B cell (primary cell): Measurements from ENCODE around the gene CRYBG3.

ENCODE experiments used
- EZH2 ChIP-seq: IDR thresholded peaks from 2 replicates; pipeline ENCODE4 v1.6.1; 2012; ENCODE audit warnings: borderline replicate concordance, low read depth, mild to moderate bottlenecking, moderate library complexity, low read length; ENCODE audit not compliant: insufficient read depth, poor library complexity, severe bottlenecking
- TF ChIP-seq, protein P1 (sequence below): fragments of 200-600 bp; IDR thresholded peaks from one replicate; pipeline ENCODE4 v1.8.0; 2022; ENCODE audit warnings: antibody characterized with exemption, mild to moderate bottlenecking

DNA sequence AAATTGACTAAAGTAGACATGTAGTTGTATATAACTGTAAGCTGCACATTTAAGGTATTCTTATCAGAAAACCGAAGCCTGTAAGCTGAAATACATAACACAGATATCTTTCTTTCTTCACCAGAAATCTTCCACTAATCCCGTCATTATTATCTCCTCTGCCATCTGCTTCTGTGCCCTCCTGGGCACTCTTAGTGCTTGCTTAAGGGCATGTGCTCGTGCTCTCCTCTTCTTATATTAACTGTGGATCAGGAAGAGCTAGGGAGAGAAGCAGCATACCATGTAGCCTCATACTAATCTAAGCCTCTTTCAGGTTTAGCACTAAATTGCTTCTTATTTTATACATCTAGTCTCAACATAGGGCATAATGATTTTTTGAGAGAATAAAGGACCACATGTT is 89.6 kb downstream of the CRYBG3 start:
- TF ChIP-seq, protein P1, sequence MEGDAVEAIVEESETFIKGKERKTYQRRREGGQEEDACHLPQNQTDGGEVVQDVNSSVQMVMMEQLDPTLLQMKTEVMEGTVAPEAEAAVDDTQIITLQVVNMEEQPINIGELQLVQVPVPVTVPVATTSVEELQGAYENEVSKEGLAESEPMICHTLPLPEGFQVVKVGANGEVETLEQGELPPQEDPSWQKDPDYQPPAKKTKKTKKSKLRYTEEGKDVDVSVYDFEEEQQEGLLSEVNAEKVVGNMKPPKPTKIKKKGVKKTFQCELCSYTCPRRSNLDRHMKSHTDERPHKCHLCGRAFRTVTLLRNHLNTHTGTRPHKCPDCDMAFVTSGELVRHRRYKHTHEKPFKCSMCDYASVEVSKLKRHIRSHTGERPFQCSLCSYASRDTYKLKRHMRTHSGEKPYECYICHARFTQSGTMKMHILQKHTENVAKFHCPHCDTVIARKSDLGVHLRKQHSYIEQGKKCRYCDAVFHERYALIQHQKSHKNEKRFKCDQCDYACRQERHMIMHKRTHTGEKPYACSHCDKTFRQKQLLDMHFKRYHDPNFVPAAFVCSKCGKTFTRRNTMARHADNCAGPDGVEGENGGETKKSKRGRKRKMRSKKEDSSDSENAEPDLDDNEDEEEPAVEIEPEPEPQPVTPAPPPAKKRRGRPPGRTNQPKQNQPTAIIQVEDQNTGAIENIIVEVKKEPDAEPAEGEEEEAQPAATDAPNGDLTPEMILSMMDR = no peak
- TF ChIP-seq EZH2 = no peak
